ENCODE measurements around the gene COA5. TPM values are rescaled to one million over a fixed set of nuclear protein-coding genes. Genes with fewer than 3 reads are reported as not detected.

The COA5 gene
- total RNA-seq, 1 donor from 2014 or later: 39.3 TPM

DNA sequence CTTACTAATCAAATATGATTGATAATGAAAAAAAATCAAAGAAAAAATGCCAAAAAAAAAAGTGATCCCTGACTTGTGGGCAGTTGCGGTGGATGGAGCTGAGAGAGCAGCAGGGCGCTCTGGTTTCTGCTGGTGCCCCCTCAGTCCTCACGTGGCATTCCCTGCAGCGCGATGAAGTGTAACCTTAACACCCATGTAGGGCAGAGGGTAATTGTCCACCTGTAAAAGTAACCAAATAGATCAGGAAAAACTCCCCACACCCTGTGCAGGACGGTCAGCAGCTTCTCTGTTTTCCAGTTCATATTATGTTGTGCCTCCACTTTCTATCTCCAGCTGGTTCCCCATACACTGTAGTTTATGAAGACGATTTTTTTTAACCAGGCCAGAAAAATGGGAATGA is 25.0 kb downstream of the COA5 start:
- DNase-seq (ENCODE audit: extremely low spot score, unreplicated experiment): no peak
- H3K4me1 Mint-ChIP-seq (ENCODE audit: unreplicated experiment): peaks cover 8% of the 10 kb centered on the region

DNA sequence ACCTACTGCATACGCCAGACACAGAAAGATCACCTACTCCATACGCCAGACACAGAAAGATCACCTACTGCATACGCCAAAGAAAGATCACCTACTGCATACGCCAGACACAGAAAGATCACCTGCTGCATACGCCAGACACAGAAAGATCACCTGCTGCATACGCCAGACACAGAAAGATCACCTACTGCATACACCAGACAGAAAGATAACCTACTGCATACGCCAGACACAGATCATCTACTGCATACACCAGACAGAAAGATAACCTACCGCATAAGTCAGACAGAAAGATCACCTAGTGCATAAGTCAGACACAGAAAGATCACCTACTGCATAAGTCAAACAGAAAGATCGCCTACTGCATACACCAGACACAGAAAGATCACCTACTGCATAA is 25.8 kb downstream of the COA5 start:
- no peaks in the 10 kb centered on the region for H3K9me3 Mint-ChIP-seq
- H3K27ac Mint-ChIP-seq: no peak overlapping the region

More for the DNA sequence above, 25.0 kb downstream of the COA5 start:
- Mint-ChIP-seq H3K27me3 (no peaks in the 10 kb centered on the region), H3K4me3 (no peak overlapping the region), H3K36me3 (peaks cover 5% of the 10 kb centered on the region), H3K27ac (no peak overlapping the region), H3K9me3 (no peaks in the 10 kb centered on the region)
- TF ChIP-seq, protein P1, sequence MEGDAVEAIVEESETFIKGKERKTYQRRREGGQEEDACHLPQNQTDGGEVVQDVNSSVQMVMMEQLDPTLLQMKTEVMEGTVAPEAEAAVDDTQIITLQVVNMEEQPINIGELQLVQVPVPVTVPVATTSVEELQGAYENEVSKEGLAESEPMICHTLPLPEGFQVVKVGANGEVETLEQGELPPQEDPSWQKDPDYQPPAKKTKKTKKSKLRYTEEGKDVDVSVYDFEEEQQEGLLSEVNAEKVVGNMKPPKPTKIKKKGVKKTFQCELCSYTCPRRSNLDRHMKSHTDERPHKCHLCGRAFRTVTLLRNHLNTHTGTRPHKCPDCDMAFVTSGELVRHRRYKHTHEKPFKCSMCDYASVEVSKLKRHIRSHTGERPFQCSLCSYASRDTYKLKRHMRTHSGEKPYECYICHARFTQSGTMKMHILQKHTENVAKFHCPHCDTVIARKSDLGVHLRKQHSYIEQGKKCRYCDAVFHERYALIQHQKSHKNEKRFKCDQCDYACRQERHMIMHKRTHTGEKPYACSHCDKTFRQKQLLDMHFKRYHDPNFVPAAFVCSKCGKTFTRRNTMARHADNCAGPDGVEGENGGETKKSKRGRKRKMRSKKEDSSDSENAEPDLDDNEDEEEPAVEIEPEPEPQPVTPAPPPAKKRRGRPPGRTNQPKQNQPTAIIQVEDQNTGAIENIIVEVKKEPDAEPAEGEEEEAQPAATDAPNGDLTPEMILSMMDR (conservative IDR thresholded peaks at IDR 0.05): no peak

DNA sequence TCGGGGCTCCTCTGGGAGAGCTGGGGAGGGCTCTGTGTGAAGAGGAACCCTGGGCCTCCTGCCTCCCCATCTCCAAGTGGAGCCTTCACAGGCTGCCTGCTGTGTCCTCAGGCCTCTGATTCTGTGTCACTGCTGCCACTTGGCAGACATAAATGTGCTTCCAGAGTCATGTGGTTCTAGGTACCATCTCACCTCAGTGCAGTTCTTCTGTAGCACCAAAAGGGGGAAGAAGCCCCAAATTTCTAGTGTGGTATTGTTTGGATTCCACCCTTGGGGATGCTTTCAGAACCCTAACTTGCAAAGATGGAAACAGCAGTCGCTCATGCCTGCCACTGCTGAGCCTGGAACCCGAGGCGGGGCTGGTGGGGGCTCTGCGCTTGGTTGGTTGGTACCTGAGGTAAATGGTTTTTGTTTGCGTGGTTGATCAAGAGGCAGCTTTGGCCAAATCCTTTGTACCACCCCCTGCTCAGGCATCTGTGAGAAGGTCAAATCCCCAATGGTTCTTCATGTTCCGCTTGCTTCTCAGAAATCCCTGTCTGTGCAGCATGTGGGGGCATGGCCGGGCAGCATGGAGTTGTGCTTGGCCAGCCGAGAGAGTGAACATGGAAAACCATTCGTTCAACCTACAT is 27.5 kb downstream of the COA5 start:
- TF ChIP-seq, protein P1 (conservative IDR thresholded peaks at IDR 0.05): no peak
- Mint-ChIP-seq H3K27ac (no peak overlapping the region), H3K4me1 (ENCODE audit: unreplicated experiment) (peaks cover 8% of the 10 kb centered on the region), H3K4me3 (no peak overlapping the region), H3K27me3 (no peaks in the 10 kb centered on the region), H3K36me3 (peaks cover 5% of the 10 kb centered on the region), H3K9me3 (no peaks in the 10 kb centered on the region)
- DNase-seq (ENCODE audit: extremely low spot score, unreplicated experiment): no peak

More for the DNA sequence above, 25.8 kb downstream of the COA5 start:
- H3K27me3 Mint-ChIP-seq: no peaks in the 10 kb centered on the region
- peaks cover 5% of the 10 kb centered on the region for H3K36me3 Mint-ChIP-seq
- no peak for DNase-seq (ENCODE audit: extremely low spot score, unreplicated experiment)
- no peak overlapping the region for H3K4me3 Mint-ChIP-seq
- TF ChIP-seq, protein P1 (conservative IDR thresholded peaks at IDR 0.05): no peak
- H3K4me1 Mint-ChIP-seq (ENCODE audit: unreplicated experiment): peaks cover 8% of the 10 kb centered on the region

DNA sequence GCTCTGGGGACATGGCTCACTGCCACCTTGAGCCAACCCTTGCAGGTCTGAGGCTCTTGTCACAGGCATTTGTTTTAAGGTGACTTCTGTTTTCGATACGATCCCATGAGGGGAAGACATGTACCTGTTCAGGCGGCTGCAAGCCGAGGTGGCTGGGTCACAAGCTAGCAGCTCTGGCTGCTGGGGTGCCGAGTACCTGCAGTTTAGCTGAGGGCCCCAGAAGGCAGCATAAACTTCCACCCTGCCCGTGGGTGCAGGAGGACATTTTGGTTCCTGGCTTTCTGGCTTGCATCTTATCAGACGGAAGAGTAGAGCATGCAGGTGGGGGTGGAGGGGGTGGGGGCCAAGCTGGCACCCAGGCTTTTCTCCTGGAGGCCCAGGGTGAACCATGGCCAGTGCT is 28.4 kb downstream of the COA5 start:
- TF ChIP-seq, protein P1 (conservative IDR thresholded peaks at IDR 0.05): no peak
- Mint-ChIP-seq H3K4me3 (no peak overlapping the region), H3K9me3 (no peaks in the 10 kb centered on the region), H3K36me3 (peaks cover 5% of the 10 kb centered on the region), H3K4me1 (ENCODE audit: unreplicated experiment) (peaks cover 8% of the 10 kb centered on the region), H3K27ac (no peak overlapping the region), H3K27me3 (no peaks in the 10 kb centered on the region)
- no peak for DNase-seq (ENCODE audit: extremely low spot score, unreplicated experiment)

DNA sequence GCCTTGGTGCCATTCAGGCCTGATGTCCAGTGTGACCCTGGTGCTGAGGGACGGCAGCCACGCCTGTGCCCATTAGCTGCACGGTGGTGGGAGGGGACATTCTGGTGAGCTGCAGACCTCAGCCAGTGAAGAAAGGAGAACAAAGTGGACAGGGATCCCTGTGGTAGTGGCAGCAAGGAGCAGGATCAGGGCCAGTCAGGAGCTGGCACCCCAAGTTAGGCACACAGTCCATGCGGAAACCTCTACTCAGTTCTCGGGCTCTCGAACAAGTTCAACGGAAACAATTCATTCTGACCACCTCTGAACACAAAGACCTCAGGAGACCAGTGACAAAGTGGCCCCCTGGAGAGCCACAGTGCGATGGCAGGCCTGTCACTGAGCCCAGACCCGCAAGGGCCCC is 30.1 kb downstream of the COA5 start:
- peaks cover 5% of the 10 kb centered on the region for H3K36me3 Mint-ChIP-seq
- peak overlapping the region; percentile 18 for H3K27ac Mint-ChIP-seq
- H3K27me3 Mint-ChIP-seq: no peaks in the 10 kb centered on the region
- H3K4me1 Mint-ChIP-seq (ENCODE audit: unreplicated experiment): no peaks in the 10 kb centered on the region
- no peaks in the 10 kb centered on the region for H3K9me3 Mint-ChIP-seq
- DNase-seq (ENCODE audit: extremely low spot score, unreplicated experiment): no peak
- no peak overlapping the region for H3K4me3 Mint-ChIP-seq
- TF ChIP-seq, protein P1 (conservative IDR thresholded peaks at IDR 0.05): no peak
